Activated gamma-delta T cell (primary cell): ENCODE results near the gene KRTAP10-8.
"Not testable (repeated sequence)": the region's sequence is repeated elsewhere in the genome, so short reads cannot be mapped to it uniquely, and the experiment has no call there.

Experiments
- DNase-seq: peaks from one replicate; lab custom pipeline; 2025; lab: John Stamatoyannopoulos, UW

KRTAP10-8 gene

DNA sequence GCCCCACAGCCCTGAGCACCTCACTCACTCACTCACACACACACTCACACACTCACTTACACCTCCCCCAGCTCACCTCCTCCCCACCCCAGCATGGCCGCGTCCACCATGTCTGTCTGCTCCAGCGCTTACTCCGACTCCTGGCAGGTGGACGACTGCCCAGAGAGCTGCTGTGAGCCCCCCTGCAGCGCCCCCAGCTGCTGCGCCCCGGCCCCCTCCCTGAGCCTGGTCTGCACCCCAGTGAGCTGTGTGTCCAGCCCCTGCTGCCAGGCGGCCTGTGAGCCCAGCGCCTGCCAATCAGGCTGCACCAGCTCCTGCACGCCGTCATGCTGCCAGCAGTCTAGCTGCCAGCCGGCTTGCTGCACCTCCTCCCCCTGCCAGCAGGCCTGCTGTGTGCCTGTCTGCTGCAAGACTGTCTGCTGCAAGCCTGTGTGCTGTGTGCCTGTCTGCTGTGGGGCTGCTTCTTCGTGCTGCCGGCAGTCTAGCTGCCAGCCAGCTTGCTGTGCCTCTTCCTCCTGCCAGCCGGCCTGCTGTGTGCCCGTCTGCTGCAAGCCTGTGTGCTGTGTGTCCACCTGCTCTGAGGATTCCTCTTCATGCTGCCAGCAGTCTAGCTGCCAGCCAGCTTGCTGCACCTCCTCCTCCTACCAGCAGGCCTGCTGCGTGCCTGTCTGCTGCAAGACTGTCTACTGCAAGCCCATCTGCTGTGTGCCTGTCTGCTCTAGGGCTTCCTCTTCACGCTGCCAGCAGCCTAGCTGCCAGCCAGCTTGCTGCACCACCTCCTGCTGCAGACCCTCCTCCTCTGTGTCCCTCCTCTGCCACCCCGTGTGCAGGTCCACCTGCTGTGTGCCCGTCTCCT lies 34.7 kb downstream of the KRTAP10-8 start, which contains the start of gene KRTAP10-11:
Gene KRTAP10-11, plus strand, starts transcription at position 49 of the 856 bp plus-strand sequence. Its CDS starts 45 bp downstream, at position 94.
- not testable (repeated sequence) for DNase-seq

DNA sequence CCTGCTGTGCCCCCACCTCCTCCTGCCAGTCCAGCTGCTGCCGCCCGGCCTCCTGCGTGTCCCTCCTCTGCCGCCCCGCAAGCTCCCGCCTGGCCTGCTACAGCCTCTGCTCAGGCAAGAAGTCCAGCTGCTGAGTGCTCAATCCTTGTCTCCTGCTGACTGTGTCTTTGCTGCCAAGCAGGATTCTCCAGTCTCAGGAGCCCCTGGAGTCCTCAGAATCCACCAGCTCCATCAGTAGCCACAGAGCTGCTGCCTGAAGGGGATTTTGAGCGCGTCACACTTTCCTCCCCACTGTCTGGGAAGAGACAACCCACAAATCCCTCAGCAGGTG lies 35.3 kb downstream of the KRTAP10-8 start:
- DNase-seq: no peak

- DNase-seq: no peak
These were observed 36.9 kb downstream of the KRTAP10-8 start for GRCh38 chr21:44648557-44649311.

GRCh38 chr21:44649521-44650100 lies 37.7 kb downstream of the KRTAP10-8 start:
- no peak for DNase-seq

DNA sequence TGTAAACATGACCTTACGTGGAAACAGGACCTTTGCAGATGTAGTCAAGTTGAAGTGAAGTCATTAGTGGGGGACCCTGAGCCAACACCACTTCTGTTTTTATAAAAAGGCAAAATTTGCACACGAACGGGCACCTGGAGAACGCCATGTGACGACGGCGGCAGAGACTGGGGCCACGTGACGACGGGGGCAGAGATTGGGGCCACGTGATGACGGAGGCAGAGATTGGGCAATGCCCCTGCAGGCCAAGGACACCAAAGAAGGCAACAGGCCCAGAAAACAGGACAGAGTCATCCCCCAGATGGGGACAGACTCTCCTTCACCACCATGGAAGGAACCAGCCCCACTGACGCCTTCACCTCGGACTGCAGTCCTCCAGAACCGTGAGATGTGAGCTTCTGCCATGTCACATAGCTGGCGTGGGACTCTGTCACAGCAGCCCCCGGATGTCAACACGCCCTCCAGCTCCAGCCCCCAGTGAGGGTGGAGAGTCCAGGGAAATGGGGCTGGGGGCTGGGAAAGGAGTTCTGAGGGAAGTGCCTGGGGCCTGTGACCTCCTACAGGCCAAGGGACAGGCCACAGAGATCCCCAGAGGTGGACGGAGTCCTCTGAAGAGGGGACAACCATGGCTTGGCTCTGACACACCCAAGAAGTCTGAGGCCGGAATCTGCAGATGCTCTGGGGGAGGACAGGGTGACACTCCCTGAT lies 38.5 kb downstream of the KRTAP10-8 start:
- no peak for DNase-seq

- DNase-seq: no peak
These were observed 39.2 kb downstream of the KRTAP10-8 start for GRCh38 chr21:44650973-44651675.

DNA sequence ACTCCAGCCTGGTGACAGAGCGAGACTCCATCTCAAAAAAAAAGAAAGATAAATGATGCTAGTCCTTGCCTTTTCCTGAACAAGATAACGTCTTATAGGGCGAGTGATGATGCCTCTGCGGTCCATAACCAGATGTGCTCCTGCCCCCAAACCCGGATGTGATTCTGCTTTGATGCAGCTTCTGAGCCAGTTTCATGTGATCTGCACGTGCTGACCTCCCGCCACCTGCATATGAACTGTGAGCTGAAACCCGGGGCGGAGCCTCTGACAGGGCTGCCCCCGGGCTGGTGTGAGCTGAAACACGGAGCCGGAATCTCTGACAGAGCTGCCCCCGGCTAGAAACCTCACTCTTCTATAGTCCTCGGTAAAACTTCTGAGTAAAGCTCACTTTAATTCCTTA lies 41.2 kb downstream of the KRTAP10-8 start:
- no peak for DNase-seq

- DNase-seq: peak; percentile 38
These were observed 42.0 kb downstream of the KRTAP10-8 start for GRCh38 chr21:44653656-44654575.

DNA sequence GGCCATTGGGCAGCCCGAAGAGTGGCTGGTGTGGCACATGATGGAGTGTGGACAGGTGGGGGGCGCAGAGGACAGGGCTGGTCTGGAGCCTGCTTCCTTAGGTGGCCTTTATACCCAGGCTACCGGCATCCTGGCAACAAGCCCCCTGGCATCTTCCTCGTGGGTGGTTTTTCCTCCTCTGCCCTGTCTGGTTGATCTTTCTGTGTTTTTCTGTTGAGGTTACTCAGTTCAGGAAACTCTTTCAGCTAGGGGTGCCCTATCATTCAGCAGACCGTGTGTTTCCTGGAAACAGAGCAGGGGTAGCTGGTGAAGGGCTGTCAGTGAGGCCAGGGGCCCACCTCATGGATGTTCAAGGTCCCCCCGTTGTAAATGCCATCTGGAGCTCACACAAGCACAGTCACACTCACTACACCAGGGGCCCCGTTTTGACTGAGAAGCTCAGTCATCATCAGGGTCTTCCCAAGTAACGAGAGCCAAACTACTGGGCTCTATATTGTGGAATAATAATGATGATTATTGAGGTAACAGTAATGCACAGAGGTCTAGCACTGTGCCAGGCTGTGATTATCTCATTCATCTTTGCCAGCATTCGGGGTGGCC lies 42.8 kb downstream of the KRTAP10-8 start, which contains the start of gene KRTAP12-4:
Gene KRTAP12-4, minus strand, starts transcription at position 84 of the 600 bp plus-strand sequence. Its CDS starts 45 bp downstream, at position 39.
- no peak for DNase-seq

DNA sequence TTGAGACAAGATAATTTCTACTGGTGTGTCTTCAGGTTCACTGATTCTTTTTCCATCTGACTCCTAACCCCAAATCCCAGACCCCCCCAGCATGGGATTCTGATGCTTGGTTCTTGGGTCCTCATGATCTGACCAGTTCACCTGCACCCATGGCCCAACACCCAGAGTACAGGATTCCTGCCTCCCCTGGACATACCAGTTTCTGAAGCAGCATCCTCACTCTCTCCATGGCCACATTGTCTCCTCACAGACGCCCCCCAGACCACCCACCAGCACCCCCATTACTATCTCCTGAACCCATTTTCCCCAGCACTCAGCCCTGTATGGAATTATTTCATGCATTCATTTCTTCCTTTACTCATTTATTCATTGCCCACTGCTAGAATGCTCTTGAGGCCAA lies 45.0 kb downstream of the KRTAP10-8 start:
- DNase-seq: no peak

DNA sequence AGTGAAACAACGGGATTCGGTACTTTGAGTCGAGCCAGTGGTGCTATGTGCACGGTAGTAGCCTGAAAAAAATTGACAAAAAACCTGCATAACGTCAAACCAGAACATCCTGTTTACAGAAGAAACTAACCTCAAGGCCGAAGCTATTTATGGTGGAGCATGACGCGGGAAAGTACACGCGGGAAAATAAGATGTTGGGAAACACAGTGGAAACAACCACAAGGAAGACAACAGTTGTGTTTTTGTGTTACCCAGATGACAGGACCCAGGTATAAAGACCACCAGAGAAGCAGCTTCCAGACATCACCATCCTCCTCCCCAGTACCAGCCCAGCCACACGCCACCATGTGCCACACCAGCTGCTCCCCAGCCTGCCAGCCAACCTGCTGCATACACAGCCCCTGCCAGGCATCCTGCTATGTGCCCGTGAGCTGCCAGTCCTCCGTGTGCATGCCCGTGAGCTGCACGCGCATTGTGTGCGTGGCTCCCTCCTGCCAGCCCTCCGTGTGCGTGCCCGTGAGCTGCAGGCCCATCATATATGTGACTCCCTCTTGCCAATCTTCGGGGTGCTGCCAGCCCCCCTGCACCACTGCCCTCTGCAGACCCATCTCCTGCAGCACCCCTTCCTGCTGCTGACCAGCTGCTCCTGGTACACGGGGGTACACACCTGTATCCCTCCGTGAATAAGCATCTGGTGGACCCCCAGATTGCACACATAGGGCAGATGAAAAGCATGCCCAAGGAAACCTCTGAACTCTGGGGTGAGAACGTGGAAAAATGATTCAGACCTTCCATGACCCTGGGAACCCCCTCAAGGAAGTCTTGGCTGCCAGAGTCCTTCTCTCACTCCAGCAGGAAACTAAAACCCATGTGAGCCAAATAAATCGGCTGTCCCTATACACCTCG lies 46.0 kb downstream of the KRTAP10-8 start, which contains the start of gene KRTAP12-3:
Gene KRTAP12-3, plus strand, starts transcription at position 298 of the 906 bp plus-strand sequence. Its CDS starts 48 bp downstream, at position 346.
- DNase-seq: peak; percentile 56

DNA sequence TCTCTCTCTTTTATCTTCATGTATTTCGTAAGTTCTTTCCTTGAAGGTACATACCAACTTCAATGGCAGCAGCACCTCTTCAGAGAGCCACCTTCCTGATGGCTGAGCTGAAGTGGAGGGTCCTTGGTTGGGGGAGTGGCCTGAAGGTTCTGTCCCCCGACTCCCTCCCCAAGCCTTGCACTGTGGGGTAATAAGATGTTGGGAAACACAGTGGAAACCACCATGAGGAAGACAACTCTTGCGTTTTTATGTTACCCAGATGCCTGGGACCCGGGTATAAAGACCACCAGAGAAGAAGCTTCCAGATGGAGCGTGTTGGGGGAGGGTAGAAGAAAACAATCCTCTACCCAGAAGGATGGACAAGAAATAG lies 46.6 kb downstream of the KRTAP10-8 start:
- DNase-seq: no peak

- no peak for DNase-seq
These were observed 47.2 kb downstream of the KRTAP10-8 start for GRCh38 chr21:44658913-44659595.

- not testable (repeated sequence) for DNase-seq
These were observed 49.7 kb downstream of the KRTAP10-8 start for GRCh38 chr21:44661567-44661966.
